Measurements from ENCODE around the gene MANSC4.

DNA sequence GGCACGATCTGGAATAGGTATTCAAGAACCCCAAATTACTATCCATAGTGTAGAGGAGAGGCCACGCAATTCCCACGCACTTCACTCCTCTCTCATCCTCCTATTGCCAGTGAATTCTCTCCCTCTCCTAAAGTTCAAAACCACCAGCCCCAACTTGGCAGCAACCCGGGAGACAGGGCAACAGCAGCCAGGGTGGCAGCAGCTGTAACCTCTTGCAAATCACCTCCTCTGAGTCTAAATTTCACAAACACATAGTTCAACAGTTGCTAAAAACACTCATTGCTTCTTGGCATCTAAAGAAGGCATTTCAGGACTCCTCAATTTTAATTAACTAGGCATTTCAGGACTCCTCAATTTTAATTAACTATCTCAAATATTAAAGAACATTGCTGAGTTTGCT, 37.7 kb upstream of the MANSC4 start:
- TF ChIP-seq, protein P1, sequence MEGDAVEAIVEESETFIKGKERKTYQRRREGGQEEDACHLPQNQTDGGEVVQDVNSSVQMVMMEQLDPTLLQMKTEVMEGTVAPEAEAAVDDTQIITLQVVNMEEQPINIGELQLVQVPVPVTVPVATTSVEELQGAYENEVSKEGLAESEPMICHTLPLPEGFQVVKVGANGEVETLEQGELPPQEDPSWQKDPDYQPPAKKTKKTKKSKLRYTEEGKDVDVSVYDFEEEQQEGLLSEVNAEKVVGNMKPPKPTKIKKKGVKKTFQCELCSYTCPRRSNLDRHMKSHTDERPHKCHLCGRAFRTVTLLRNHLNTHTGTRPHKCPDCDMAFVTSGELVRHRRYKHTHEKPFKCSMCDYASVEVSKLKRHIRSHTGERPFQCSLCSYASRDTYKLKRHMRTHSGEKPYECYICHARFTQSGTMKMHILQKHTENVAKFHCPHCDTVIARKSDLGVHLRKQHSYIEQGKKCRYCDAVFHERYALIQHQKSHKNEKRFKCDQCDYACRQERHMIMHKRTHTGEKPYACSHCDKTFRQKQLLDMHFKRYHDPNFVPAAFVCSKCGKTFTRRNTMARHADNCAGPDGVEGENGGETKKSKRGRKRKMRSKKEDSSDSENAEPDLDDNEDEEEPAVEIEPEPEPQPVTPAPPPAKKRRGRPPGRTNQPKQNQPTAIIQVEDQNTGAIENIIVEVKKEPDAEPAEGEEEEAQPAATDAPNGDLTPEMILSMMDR (IDR thresholded peaks at IDR 0.05): no peak
- TF ChIP-seq ZBTB21 (CRISPR knock-in tag; IDR thresholded peaks at IDR 0.05; ENCODE audit: borderline replicate concordance) (no peak), NR3C1 (CRISPR knock-in tag; conservative IDR thresholded peaks at IDR 0.05; ENCODE audit: low read depth) (no peak), SP1 (CRISPR knock-in tag; conservative IDR thresholded peaks at IDR 0.05) (no peak), NFYB (CRISPR knock-in tag; conservative IDR thresholded peaks at IDR 0.05; ENCODE audit: low read depth) (no peak), HMGA2 (CRISPR knock-in tag; IDR thresholded peaks at IDR 0.05) (no peak), FOXK1 (CRISPR knock-in tag; IDR thresholded peaks at IDR 0.05) (no peak), ZNF263 (CRISPR knock-in tag; IDR thresholded peaks at IDR 0.05; ENCODE audit: low read depth) (no peak), ZNF317 (CRISPR knock-in tag; IDR thresholded peaks at IDR 0.05; ENCODE audit: borderline replicate concordance, low read depth) (no peak)
- TF ChIP-seq, protein P2, sequence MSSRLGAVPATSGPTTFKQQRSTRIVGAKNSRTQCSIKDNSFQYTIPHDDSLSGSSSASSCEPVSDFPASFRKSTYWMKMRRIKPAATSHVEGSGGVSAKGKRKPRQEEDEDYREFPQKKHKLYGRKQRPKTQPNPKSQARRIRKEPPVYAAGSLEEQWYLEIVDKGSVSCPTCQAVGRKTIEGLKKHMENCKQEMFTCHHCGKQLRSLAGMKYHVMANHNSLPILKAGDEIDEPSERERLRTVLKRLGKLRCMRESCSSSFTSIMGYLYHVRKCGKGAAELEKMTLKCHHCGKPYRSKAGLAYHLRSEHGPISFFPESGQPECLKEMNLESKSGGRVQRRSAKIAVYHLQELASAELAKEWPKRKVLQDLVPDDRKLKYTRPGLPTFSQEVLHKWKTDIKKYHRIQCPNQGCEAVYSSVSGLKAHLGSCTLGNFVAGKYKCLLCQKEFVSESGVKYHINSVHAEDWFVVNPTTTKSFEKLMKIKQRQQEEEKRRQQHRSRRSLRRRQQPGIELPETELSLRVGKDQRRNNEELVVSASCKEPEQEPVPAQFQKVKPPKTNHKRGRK (CRISPR knock-in tag; IDR thresholded peaks at IDR 0.05; ENCODE audit: borderline replicate concordance): no peak
- TF ChIP-seq, protein P3, sequence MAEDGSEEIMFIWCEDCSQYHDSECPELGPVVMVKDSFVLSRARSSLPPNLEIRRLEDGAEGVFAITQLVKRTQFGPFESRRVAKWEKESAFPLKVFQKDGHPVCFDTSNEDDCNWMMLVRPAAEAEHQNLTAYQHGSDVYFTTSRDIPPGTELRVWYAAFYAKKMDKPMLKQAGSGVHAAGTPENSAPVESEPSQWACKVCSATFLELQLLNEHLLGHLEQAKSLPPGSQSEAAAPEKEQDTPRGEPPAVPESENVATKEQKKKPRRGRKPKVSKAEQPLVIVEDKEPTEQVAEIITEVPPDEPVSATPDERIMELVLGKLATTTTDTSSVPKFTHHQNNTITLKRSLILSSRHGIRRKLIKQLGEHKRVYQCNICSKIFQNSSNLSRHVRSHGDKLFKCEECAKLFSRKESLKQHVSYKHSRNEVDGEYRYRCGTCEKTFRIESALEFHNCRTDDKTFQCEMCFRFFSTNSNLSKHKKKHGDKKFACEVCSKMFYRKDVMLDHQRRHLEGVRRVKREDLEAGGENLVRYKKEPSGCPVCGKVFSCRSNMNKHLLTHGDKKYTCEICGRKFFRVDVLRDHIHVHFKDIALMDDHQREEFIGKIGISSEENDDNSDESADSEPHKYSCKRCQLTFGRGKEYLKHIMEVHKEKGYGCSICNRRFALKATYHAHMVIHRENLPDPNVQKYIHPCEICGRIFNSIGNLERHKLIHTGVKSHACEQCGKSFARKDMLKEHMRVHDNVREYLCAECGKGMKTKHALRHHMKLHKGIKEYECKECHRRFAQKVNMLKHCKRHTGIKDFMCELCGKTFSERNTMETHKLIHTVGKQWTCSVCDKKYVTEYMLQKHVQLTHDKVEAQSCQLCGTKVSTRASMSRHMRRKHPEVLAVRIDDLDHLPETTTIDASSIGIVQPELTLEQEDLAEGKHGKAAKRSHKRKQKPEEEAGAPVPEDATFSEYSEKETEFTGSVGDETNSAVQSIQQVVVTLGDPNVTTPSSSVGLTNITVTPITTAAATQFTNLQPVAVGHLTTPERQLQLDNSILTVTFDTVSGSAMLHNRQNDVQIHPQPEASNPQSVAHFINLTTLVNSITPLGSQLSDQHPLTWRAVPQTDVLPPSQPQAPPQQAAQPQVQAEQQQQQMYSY (CRISPR knock-in tag; IDR thresholded peaks at IDR 0.05): no peak
- TF ChIP-seq, protein P4, sequence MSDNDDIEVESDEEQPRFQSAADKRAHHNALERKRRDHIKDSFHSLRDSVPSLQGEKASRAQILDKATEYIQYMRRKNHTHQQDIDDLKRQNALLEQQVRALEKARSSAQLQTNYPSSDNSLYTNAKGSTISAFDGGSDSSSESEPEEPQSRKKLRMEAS (CRISPR knock-in tag; IDR thresholded peaks at IDR 0.05): no peak
- TF ChIP-seq, protein P5, sequence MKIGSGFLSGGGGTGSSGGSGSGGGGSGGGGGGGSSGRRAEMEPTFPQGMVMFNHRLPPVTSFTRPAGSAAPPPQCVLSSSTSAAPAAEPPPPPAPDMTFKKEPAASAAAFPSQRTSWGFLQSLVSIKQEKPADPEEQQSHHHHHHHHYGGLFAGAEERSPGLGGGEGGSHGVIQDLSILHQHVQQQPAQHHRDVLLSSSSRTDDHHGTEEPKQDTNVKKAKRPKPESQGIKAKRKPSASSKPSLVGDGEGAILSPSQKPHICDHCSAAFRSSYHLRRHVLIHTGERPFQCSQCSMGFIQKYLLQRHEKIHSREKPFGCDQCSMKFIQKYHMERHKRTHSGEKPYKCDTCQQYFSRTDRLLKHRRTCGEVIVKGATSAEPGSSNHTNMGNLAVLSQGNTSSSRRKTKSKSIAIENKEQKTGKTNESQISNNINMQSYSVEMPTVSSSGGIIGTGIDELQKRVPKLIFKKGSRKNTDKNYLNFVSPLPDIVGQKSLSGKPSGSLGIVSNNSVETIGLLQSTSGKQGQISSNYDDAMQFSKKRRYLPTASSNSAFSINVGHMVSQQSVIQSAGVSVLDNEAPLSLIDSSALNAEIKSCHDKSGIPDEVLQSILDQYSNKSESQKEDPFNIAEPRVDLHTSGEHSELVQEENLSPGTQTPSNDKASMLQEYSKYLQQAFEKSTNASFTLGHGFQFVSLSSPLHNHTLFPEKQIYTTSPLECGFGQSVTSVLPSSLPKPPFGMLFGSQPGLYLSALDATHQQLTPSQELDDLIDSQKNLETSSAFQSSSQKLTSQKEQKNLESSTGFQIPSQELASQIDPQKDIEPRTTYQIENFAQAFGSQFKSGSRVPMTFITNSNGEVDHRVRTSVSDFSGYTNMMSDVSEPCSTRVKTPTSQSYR (CRISPR knock-in tag; IDR thresholded peaks at IDR 0.05): no peak
- TF ChIP-seq, protein P6, sequence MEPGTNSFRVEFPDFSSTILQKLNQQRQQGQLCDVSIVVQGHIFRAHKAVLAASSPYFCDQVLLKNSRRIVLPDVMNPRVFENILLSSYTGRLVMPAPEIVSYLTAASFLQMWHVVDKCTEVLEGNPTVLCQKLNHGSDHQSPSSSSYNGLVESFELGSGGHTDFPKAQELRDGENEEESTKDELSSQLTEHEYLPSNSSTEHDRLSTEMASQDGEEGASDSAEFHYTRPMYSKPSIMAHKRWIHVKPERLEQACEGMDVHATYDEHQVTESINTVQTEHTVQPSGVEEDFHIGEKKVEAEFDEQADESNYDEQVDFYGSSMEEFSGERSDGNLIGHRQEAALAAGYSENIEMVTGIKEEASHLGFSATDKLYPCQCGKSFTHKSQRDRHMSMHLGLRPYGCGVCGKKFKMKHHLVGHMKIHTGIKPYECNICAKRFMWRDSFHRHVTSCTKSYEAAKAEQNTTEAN (CRISPR knock-in tag; IDR thresholded peaks at IDR 0.05): no peak
